ENCODE measurements around the gene RSBN1.
"Not testable (repeated sequence)": the region's sequence is repeated elsewhere in the genome, so short reads cannot be mapped to it uniquely, and the experiment has no call there.

Gene RSBN1

DNA sequence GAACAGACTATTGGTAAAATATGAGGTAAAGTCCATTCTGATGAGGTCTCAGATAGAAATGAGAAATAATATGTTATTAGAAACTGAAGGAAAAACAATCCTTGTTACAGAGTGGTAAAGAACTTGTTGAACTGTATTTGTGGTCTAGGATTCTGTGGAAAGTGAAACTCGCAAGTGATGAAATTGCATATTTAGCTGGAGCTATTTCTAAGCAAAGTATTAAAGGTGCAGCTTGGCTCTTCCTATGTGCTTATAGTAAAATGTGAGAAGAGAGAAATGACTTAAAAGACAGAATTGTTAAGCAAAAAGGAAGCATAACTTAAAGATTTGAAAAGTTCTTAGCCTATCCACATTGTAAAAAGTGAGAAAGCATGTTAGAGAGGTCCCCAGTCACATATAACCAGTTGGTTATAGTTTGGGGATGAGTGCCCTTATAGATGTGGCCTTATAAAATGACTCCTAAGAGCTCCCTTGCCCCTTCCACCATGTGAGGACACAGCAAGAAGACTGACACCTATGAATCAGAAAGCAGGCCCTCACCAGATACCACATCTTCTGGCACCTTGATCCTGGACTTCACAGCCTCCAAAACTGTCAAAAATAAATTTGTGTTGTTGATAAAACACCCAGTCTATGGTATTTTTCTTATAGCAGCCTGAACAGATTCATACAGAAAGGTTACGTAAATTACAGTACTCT, 77.8 kb downstream of the RSBN1 start:
- no peak for DNase-seq

DNA sequence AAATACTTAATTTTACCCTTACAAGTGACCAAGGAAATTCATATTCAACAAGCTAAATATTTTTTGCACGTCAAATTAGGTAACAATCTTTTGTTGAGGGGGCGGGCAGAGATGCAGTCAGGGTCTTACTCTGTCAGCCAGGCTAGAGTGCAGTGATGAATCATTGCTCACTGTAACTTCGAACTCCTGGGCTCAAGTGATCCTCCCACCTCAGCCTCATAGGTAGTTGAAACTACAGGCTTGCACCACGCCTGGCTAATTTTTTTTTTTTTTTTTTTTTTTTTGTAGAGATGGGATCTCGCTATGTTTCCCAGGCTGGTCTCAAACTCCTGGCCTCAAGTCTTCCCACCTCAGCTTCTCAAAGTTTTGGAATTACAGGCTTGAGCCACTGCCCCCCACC, 79.5 kb downstream of the RSBN1 start:
- DNase-seq: no peak

DNA sequence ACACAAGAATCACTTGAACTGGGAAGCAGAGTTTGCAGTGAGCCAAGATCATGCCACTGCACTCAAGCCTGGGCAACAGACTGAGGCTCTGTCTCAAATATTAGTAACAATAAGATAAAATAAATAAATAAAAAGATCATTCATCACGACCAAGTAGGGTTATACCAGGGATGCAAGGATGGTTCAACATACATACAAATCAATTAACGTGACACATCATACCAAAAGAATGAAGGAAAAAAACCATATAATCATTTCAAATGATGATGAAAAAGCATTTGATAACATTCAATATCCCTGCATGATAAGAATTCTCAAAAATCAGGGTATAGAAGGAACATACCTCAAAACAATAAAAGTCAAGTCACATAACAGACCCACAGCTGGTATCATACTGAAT, 91.3 kb downstream of the RSBN1 start:
- no peak for DNase-seq

DNA sequence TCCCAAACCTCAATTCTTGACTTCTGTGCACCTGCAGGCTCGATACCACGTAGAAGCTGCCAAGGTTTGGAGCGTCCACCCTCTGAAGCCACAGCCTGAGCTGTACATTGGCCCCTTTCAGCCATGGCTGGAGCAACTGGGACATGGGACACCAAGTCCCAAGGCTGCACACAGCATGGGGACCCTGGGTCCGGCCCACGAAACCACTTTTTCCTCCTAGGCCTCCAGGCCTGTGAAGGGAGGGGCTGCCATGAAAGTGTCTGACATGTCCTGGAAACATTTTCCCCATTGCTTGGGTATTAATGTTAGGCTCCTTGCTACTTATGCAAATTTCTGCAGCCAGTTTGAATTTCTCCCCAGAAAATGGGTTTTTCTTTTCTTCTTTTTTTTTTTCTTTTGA, 93.7 kb downstream of the RSBN1 start:
- DNase-seq: not testable (repeated sequence)

DNA sequence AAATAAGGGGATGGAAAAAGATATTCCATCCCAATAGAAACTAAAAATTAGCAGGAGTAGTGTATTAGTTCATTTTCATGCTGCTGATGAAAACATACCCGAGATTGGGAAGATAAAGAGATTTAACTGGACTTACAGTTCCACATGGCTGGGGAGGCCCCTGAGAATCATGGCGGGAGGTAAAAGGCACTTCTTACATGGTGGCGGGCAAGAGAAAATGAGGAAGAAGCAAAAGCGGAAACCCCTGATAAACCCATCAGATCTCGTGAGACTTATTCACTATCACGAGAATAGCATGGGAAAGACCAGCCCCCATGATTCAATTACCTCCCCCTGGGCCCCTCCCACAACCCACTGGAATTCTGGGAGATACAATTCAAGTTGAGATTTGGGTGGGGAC, 94.8 kb downstream of the RSBN1 start:
- not testable (repeated sequence) for DNase-seq

DNA sequence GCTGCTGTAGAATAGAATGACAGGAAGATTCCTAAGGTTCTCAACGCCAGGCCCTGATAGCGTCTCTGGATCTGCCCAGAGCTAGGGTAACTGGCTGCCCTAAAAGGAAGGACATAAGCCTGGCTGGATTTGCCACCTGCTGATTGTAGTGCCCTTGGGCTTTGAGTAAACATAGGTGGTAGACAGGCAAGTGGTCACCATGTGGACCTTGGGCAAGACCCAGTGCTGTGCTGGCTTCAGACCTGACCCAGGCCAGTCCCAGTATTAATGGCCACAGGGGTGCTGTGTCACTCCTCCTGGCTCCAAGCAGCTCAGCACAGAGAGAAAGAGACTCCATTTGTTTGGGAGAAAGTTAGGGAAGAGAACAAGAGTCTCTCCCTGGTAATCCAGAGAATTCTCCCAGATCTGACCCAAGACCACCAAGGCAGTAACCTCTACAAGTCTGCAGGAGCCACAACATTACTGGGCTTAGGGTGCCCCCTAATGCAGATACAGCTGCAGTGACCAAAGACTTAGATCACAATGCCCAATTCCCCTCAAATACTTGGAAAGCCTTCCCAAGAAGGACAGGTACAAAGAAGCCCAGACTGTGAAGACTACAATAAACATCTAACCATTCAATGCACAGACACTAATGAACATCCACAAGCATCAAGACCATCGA, 97.5 kb downstream of the RSBN1 start:
- no peak for DNase-seq
